Urinary bladder (tissue), 4 donors: Measurements from ENCODE around the gene SPRING1. TPM values are rescaled to one million over a fixed set of nuclear protein-coding genes. Genes with fewer than 3 reads are reported as not detected.

Source experiments
- DNase-seq: peaks from one replicate; pipeline ENCODE4 v3.0.0-alpha.2; 2015; ENCODE audit errors: extremely low spot score
- H3K27ac ChIP-seq: one replicate; pipeline ENCODE4 v1.5.1; 2013; ENCODE audit warnings: low read depth, mild to moderate bottlenecking, moderate library complexity
- H3K36me3 ChIP-seq: one replicate; pipeline ENCODE4 v1.6.1; 2013; ENCODE audit warnings: mild to moderate bottlenecking, moderate library complexity; ENCODE audit not compliant: insufficient read depth
- H3K4me1 ChIP-seq: one replicate; pipeline ENCODE4 v1.6.1; 2013; ENCODE audit warnings: mild to moderate bottlenecking, moderate library complexity; ENCODE audit not compliant: insufficient read depth
- H3K4me3 ChIP-seq: one replicate; pipeline ENCODE4 v1.5.1; 2013; ENCODE audit warnings: low read depth, low read length
- WGBS: extraction: QIAGEN DNeasy Blood & Tissue Kit; methylation state at CpG from one replicate; pipeline ENCODE4 v1.1.7; 2013; 5-methylcytosine and 5-hydroxymethylcytosine counted together
- polyA plus RNA-seq: library from polyadenylated mRNA; stranded (reverse); fragments of 200-250 nt; gene quantifications from one replicate; pipeline ENCODE4 v1.2.3, GENCODE V29; 2013
- small RNA-seq: library from RNA; depleted of rRNA; stranded (forward); fragments of <200 nt; gene quantifications from one replicate; pipeline ENCODE3, GENCODE V24; 2014
- total RNA-seq: library from RNA; depleted of rRNA; stranded (reverse); fragments of >200 nt; gene quantifications from one replicate; pipeline ENCODE4 v1.2.3, GENCODE V29; 2014
- donor health status: healthy with polysubstance abuse.
- donor health status: healthy.

The SPRING1 gene
- total and polyA plus RNA-seq, 2 donors = 10.7 to 12.6 TPM

GRCh38 chr12:116693286-116694227, 44.3 kb downstream of the SPRING1 start:
- WGBS = 16% methylated on average over 34 of the region's 34 CpGs
- Histone ChIP-seq H3K36me3 (no peaks in the 10 kb centered on the region), H3K4me1 (no peaks in the 10 kb centered on the region), H3K27ac (no peak overlapping the region), H3K4me3 (no peak overlapping the region)
- DNase-seq = no peak

GRCh38 chr12:116692605-116693004, 45.3 kb downstream of the SPRING1 start:
- Histone ChIP-seq H3K27ac (no peak overlapping the region), H3K4me1 (no peaks in the 10 kb centered on the region), H3K4me3 (no peak overlapping the region), H3K36me3 (no peaks in the 10 kb centered on the region)
- WGBS = 81% methylated on average over 3 of the region's 3 CpGs
- no peak for DNase-seq

GRCh38 chr12:116691636-116692035, 46.2 kb downstream of the SPRING1 start:
- no peak overlapping the region for H3K27ac ChIP-seq
- no peak overlapping the region for H3K4me3 ChIP-seq
- H3K36me3 ChIP-seq = no peaks in the 10 kb centered on the region
- no peak for DNase-seq
- 89% methylated on average over 4 of the region's 4 CpGs for WGBS
- no peaks in the 10 kb centered on the region for H3K4me1 ChIP-seq

GRCh38 chr12:116691205-116691604, 46.7 kb downstream of the SPRING1 start:
- H3K4me1 ChIP-seq = no peaks in the 10 kb centered on the region
- WGBS = 95% methylated on average over 7 of the region's 7 CpGs
- no peak for DNase-seq
- H3K4me3 ChIP-seq = no peak overlapping the region
- H3K36me3 ChIP-seq = no peaks in the 10 kb centered on the region
- H3K27ac ChIP-seq = no peak overlapping the region

- no peak for DNase-seq
- Histone ChIP-seq H3K4me1 (no peaks in the 10 kb centered on the region), H3K27ac (no peak overlapping the region), H3K4me3 (no peak overlapping the region), H3K36me3 (no peaks in the 10 kb centered on the region)
- WGBS = 39% methylated on average over 8 of the region's 8 CpGs
These were observed 47.7 kb downstream of the SPRING1 start for GRCh38 chr12:116689979-116690744.

GRCh38 chr12:116689521-116689920, 48.3 kb downstream of the SPRING1 start:
- H3K36me3 ChIP-seq = no peaks in the 10 kb centered on the region
- H3K4me3 ChIP-seq = no peak overlapping the region
- no peak overlapping the region for H3K27ac ChIP-seq
- H3K4me1 ChIP-seq = no peaks in the 10 kb centered on the region
- WGBS = 48% methylated on average over 5 of the region's 5 CpGs
- no peak for DNase-seq

Small RNA genes within 50 kb of the gene (small RNA-seq; reads per million reads assigned to genes)
- not detected for gene RNU6-558P

Other genes starting within 250 kb of the SPRING1 start
- gene MAP1LC3B2, start 178.7 kb downstream of the SPRING1 start, total RNA-seq = not detected
- gene MAP1LC3B2, start 178.7 kb downstream of the SPRING1 start, polyA plus RNA-seq = 3.0 TPM
- 1.1 TPM for gene RNFT2, start 246 bp upstream of the SPRING1 start, total RNA-seq
- 0.35 TPM for gene RNFT2, start 246 bp upstream of the SPRING1 start, polyA plus RNA-seq
- 0.53 TPM for gene HRK, start 143.4 kb upstream of the SPRING1 start, total RNA-seq
- gene HRK, start 143.4 kb upstream of the SPRING1 start, polyA plus RNA-seq = 0.05 TPM
- gene FBXW8, start 172.9 kb upstream of the SPRING1 start, total RNA-seq = 15.6 TPM
- 8.6 TPM for gene FBXW8, start 172.9 kb upstream of the SPRING1 start, polyA plus RNA-seq